ENCODE data around the gene UTS2B.
"Not testable (repeated sequence)": the region's sequence is repeated elsewhere in the genome, so short reads cannot be mapped to it uniquely, and the experiment has no call there.

DNA sequence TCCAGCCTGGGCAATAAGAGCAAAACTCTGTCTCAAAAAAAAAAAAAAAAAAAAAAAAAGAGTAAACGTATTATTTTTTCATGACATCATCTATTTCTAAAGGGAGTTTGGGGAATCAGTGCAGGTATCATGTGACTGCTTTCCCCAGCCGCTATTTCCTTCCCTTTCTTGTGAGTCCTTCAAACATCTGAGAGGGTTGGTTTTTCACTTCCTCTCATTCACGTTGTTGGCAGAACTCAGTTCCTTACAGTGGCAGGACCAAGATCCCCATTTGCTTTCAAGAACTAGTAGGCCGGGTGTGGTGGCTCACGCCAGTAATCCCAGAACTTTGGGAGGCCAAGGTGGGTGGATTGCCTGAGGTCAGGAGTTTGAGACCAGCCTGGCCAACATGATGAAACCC is 84.3 kb downstream of the UTS2B start:
- TF ChIP-seq POLR2AphosphoS5, POLR2A (IDR thresholded peaks at IDR 0.05; ENCODE audit: low read depth, low read length): not testable (repeated sequence)
